HepG2 (cell line): ENCODE results near the gene AURKA. TPM values are rescaled to one million over a fixed set of nuclear protein-coding genes. Genes with fewer than 3 reads are reported as not detected.

Source experiments
- ATAC-seq: fragments of 200-7000 bp; cut with Tn5 transposase; 3 replicates; pipeline ENCODE4 v1.9.1; 2020; ENCODE audit warnings: mild to moderate bottlenecking, moderate library complexity
- BruUV-seq: library from RNA; stranded (reverse); fragments of 400-500 nt; replicated peaks from 2 replicates; lab custom pipeline; 2021; lab: Mats Ljungman, UMichigan
- CTCF ChIA-PET: fragments of 300-600 bp; formaldehyde crosslinking; extraction: SDS; loops from one replicate; lab custom pipeline; 2021; ENCODE audit warnings: low total read pairs, inconsistent platforms, low intra/inter-chr PET ratio; lab: Yijun Ruan, JAX
- POLR2A ChIA-PET: fragments of 350-600 bp; sonication (Branson Sonifier 250); formaldehyde crosslinking; loops from one replicate; lab custom pipeline; 2020; ENCODE audit warnings: antibody characterized with exemption, inconsistent platforms; lab: Yijun Ruan, JAX
- DNase-seq: peaks from one replicate; pipeline ENCODE4 v3.0.0-alpha.2; 2015; ENCODE audit warnings: low spot score
- FAIRE-seq: peaks from 3 replicates; lab custom pipeline; 2011; peaks lifted over from hg19 to GRCh38; lab: Jason Lieb, UNC
- H2AFZ ChIP-seq: one replicate; pipeline ENCODE4 v1.6.1; 2011; ENCODE audit warnings: low read length, inconsistent platforms
- H3K27ac ChIP-seq: fragments of 300-600 bp; 3 replicates; pipeline ENCODE4 v1.8.0; 2011; ENCODE audit warnings: mixed run types, mild to moderate bottlenecking, mixed read lengths, low read length, inconsistent platforms; ENCODE audit not compliant: insufficient read depth; ENCODE audit errors: extremely low read length
- H3K27me3 ChIP-seq, 2 experiments: fragments of 200-600 bp in 1 of 2; 2 replicates in 1 of 2; 3 replicates in 1 of 2; pipeline versions ENCODE4 v1.6.0 to v1.8.0; 2011; ENCODE audit warnings: low read length in 2 of 2, mild to moderate bottlenecking in 2 of 2, moderate library complexity in 2 of 2, inconsistent platforms in 1 of 2; ENCODE audit not compliant: insufficient read depth in 2 of 2, control insufficient read depth in 1 of 2
- H3K36me3 ChIP-seq, 2 experiments: fragments of 200-600 bp in 1 of 2; replicated peaks in 1 of 2; 2 replicates in 1 of 2; 3 replicates in 1 of 2; pipeline versions ENCODE4 v1.5.1 to v1.8.0; 2011; ENCODE audit warnings: low read length in 2 of 2, inconsistent platforms in 1 of 2; ENCODE audit not compliant: insufficient read depth in 2 of 2, control insufficient read depth in 1 of 2
- H3K4me1 ChIP-seq: 2 replicates; pipeline ENCODE4 v1.5.1; 2012; ENCODE audit warnings: low read length, inconsistent platforms; ENCODE audit not compliant: insufficient read depth
- H3K4me2 ChIP-seq: 2 replicates; pipeline ENCODE4 v1.6.0; 2011; ENCODE audit warnings: low read depth, low read length, inconsistent platforms
- H3K4me3 ChIP-seq, 3 experiments: fragments of 200-600 bp in 1 of 3; sonication (generic), shearing (Covaris generic) in 1 of 3; replicated peaks in 1 of 3; 2 replicates each; pipeline ENCODE4 v1.5.1; 2011 to 2016; ENCODE audit warnings: low read length in 3 of 3, inconsistent platforms in 2 of 3, low read depth in 2 of 3, mild to moderate bottlenecking in 2 of 3, control low read depth in 1 of 3, mixed read lengths in 1 of 3; ENCODE audit not compliant: insufficient read depth in 1 of 3
- H3K79me2 ChIP-seq: one replicate; pipeline ENCODE4 v1.6.1; 2011; ENCODE audit warnings: low read length, inconsistent platforms; ENCODE audit not compliant: insufficient read depth
- H3K9ac ChIP-seq: 2 replicates; pipeline ENCODE4 v1.6.0; 2011; ENCODE audit warnings: mild to moderate bottlenecking, low read depth, low read length, inconsistent platforms; ENCODE audit not compliant: insufficient read depth
- H3K9me3 ChIP-seq: 2 replicates; pipeline ENCODE4 v1.5.1; 2012; ENCODE audit warnings: mild to moderate bottlenecking, low read length
- H4K20me1 ChIP-seq: 2 replicates; pipeline ENCODE4 v1.6.0; 2011; ENCODE audit warnings: inconsistent platforms, mild to moderate bottlenecking, low read length, moderate library complexity; ENCODE audit not compliant: insufficient read depth
- CBX1 ChIP-seq: IDR thresholded peaks from one replicate; pipeline ENCODE4 v1.6.1; 2016; ENCODE audit warnings: antibody characterized with exemption, low read depth
- FIP1L1 ChIP-seq: fragments of 200-400 bp; formaldehyde crosslinking; IDR thresholded peaks from 2 replicates; pipeline ENCODE4 v1.6.1; 2018; ENCODE audit warnings: low read depth, mild to moderate bottlenecking, low read length, moderate library complexity, borderline replicate concordance; ENCODE audit not compliant: insufficient read depth
- FOXC1 ChIP-seq: sonication (generic); formaldehyde crosslinking; IDR thresholded peaks from 2 replicates; pipeline ENCODE4 v1.8.0; 2022; ENCODE audit warnings: mild to moderate bottlenecking, missing genetic modification reagents, borderline replicate concordance
- HNRNPH1 ChIP-seq: fragments of 200-400 bp; formaldehyde crosslinking; optimal IDR thresholded peaks from 2 replicates; pipeline ENCODE3; 2017; ENCODE audit warnings: mild to moderate bottlenecking, low read depth, low read length
- IRX3 ChIP-seq: sonication (generic); formaldehyde crosslinking; IDR thresholded peaks from 2 replicates; pipeline ENCODE4 v1.8.1; 2023; ENCODE audit warnings: mild to moderate bottlenecking, low read depth, missing genetic modification reagents, borderline replicate concordance
- MAFF ChIP-seq: IDR thresholded peaks from 2 replicates; pipeline ENCODE4 v1.6.1; 2011; ENCODE audit warnings: low read depth, low read length, improper control_type of control experiment
- MTF1 ChIP-seq: sonication (generic); formaldehyde crosslinking; IDR thresholded peaks from 2 replicates; pipeline ENCODE4 v1.5.0; 2020; ENCODE audit warnings: missing genetic modification reagents
- MYNN ChIP-seq: sonication (generic); formaldehyde crosslinking; IDR thresholded peaks from 2 replicates; pipeline ENCODE4 v1.4.0; 2020; ENCODE audit warnings: mild to moderate bottlenecking, low read depth, missing genetic modification reagents
- NFRKB ChIP-seq: fragments of 450-650 bp; IDR thresholded peaks from 2 replicates; pipeline ENCODE4 v1.6.1; 2017
- NR3C1 ChIP-seq: sonication (generic); formaldehyde crosslinking; IDR thresholded peaks from 2 replicates; pipeline ENCODE4 v1.4.0; 2020; ENCODE audit warnings: missing genetic modification reagents
- ONECUT2 ChIP-seq: sonication (generic); formaldehyde crosslinking; IDR thresholded peaks from 2 replicates; pipeline ENCODE4 v1.4.0; 2020; ENCODE audit warnings: missing genetic modification reagents
- RFXAP ChIP-seq: sonication (generic); formaldehyde crosslinking; IDR thresholded peaks from 2 replicates; pipeline ENCODE4 v1.4.0; 2020; ENCODE audit warnings: missing genetic modification reagents, borderline replicate concordance
- SETDB1 ChIP-seq: sonication (generic); formaldehyde crosslinking; IDR thresholded peaks from 2 replicates; pipeline ENCODE4 v1.5.1; 2020; ENCODE audit warnings: missing genetic modification reagents, mild to moderate bottlenecking, borderline replicate concordance
- SRSF4 ChIP-seq: fragments of 200-400 bp; formaldehyde crosslinking; IDR thresholded peaks from one replicate; pipeline ENCODE4 v1.6.1; 2018; ENCODE audit warnings: mild to moderate bottlenecking, low read depth, low read length, moderate library complexity; ENCODE audit not compliant: poor library complexity, severe bottlenecking
- STAG1 ChIP-seq: sonication (generic); formaldehyde crosslinking; IDR thresholded peaks from 2 replicates; pipeline ENCODE4 v1.4.0; 2020; ENCODE audit warnings: missing genetic modification reagents
- TRIM24 ChIP-seq: sonication (generic); formaldehyde crosslinking; IDR thresholded peaks from 2 replicates; pipeline ENCODE4 v1.8.0; 2022; ENCODE audit warnings: mild to moderate bottlenecking, missing genetic modification reagents
- ZBTB1 ChIP-seq: sonication (generic); formaldehyde crosslinking; IDR thresholded peaks from 2 replicates; pipeline ENCODE4 v1.4.0; 2020; ENCODE audit warnings: missing genetic modification reagents, borderline replicate concordance
- ZBTB20 ChIP-seq: sonication (generic); formaldehyde crosslinking; IDR thresholded peaks from 2 replicates; pipeline ENCODE4 v1.8.1; 2023; ENCODE audit warnings: missing genetic modification reagents, low read depth, mild to moderate bottlenecking, borderline replicate concordance
- ZNF138 ChIP-seq: sonication (generic); formaldehyde crosslinking; IDR thresholded peaks from 2 replicates; pipeline ENCODE4 v1.5.0; 2020; ENCODE audit warnings: mild to moderate bottlenecking, low read depth, missing genetic modification reagents
- ZNF430 ChIP-seq: sonication (generic); formaldehyde crosslinking; IDR thresholded peaks from 2 replicates; pipeline ENCODE4 v1.9.0; 2021; ENCODE audit warnings: mild to moderate bottlenecking, missing genetic modification reagents
- ZNF460 ChIP-seq: sonication (generic); formaldehyde crosslinking; IDR thresholded peaks from 2 replicates; pipeline ENCODE4 v1.5.1; 2020; ENCODE audit warnings: missing genetic modification reagents, mild to moderate bottlenecking, borderline replicate concordance
- ZNF558 ChIP-seq: sonication (generic); formaldehyde crosslinking; IDR thresholded peaks from 2 replicates; pipeline ENCODE4 v1.9.0; 2022; ENCODE audit warnings: mild to moderate bottlenecking, missing genetic modification reagents, borderline replicate concordance
- WGBS: methylation state at CpG from one replicate; pipeline ENCODE4 v1.1.6; 2017; ENCODE audit warnings: low lambda C conversion rate; 5-methylcytosine and 5-hydroxymethylcytosine counted together
- in situ Hi-C: cut with HindIII; loops from 2 replicates; pipeline ENCODE4 v1.10.0; 2017; ENCODE audit warnings: low pct_unique_long_range_greater_than_20kb; ENCODE audit not compliant: extremely low pct_ligation_motif_present
- intact Hi-C: fragments of 100-400 bp; cut with micrococcal nuclease; formaldehyde crosslinking; loops from one replicate; pipeline ENCODE4 v1.10.0; 2022; ENCODE audit not compliant: unreplicated experiment
- polyA plus RNA-seq, 8 experiments: library from polyadenylated mRNA; depleted of rRNA in 3 of 8; stranded (reverse) in 7 of 8; unstranded in 1 of 8; fragments of >200 nt; fragmentation: Illumina TruSeq in 4 of 8; extraction: Trizol in 4 of 8; gene quantifications; 2 replicates each; pipeline versions ENCODE4 v1.2.1 to v1.2.3, GENCODE V29; 2011 to 2016; ENCODE audit warnings: low read depth in 4 of 8, missing spikeins in 1 of 8, mixed read lengths in 1 of 8; ENCODE audit not compliant: insufficient read depth in 1 of 8
- total RNA-seq, 5 experiments: library from RNA; depleted of rRNA; stranded (reverse); fragments of >200 nt; fragmentation: Illumina TruSeq; extraction: Trizol; gene quantifications; 2 replicates each; pipeline ENCODE4 v1.2.3, GENCODE V29; 2016; ENCODE audit warnings: low read depth in 1 of 5
- TF ChIP-seq, protein P1 (sequence below): sonication (generic); formaldehyde crosslinking; IDR thresholded peaks from 2 replicates; pipeline ENCODE4 v1.4.0; 2020; ENCODE audit warnings: mild to moderate bottlenecking, missing genetic modification reagents

The AURKA gene
- total and polyA plus RNA-seq, 2 of the 13 experiments (the other 11 are each of a cell fraction or from before 2014, with no cell fraction given) = 96.4 to 224 TPM

DNA sequence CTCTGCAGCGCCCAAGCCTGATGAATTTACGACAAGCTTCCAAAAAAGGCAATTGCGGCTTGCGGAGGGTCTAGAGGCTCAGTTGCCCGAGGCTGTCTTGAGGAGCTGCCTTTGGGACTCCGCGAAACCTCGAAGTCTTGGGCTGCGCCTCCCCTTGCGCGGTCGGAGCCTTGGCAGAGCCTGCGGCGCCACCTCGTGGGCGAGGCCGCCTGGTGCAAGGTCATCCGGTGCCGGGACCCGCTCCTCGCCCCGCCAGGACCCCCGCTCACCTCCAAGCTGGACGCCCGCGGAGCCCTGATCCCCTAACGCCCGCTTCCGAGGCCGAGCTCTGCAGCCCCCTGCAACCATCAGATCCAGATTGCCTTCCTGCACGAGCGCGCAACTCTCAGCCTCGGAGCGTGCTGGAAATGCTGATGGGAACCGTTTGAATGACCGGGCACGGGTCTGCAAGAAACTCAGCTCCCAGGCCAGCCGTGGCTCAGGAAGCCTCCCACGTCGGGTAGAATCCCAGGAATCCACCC, 48.1 kb downstream of the AURKA start:
- ATAC-seq (peak; percentile 92), DNase-seq (no peak), FAIRE-seq (no peak)
- no peak overlapping the region for H2AFZ ChIP-seq
- H3K4me3 ChIP-seq = peak overlapping the region in 1 of 3 experiments; percentile 21; a peak in 1 of 6 replicates
- H4K20me1 ChIP-seq = no peaks in the 10 kb centered on the region
- intact Hi-C loops (loop anchor here (2.0 kb wide), 2 partner anchors 95 to 1663 kb away; partner anchors contain the start of gene MC3R), in situ Hi-C loops (no loop called here)
- no peaks in the 10 kb centered on the region for H3K9me3 ChIP-seq
- WGBS = 26% methylated on average over 32 of the region's 41 CpGs
- no peaks in the 10 kb centered on the region for H3K36me3 ChIP-seq
- ChIA-PET CTCF (interaction anchor here (1.2 to 1.8 kb wide), 2 partner anchors 96 to 1663 kb away, joined by 5 to 13 read pairs; partner anchors contain the start of gene MC3R), POLR2A (no interaction called here)
- peaks cover 0 to 7% of the 10 kb centered on the region in 2 experiments; a peak in 1 of 5 replicates for H3K27me3 ChIP-seq
- no TSS peak for BruUV-seq
- H3K27ac ChIP-seq = no peak overlapping the region
- peaks cover 12% of the 10 kb centered on the region for H3K4me1 ChIP-seq
- peak overlapping the region; percentile 31; the same call in 1 of the 2 replicates for H3K4me2 ChIP-seq
- H3K79me2 ChIP-seq = no peaks in the 10 kb centered on the region
- H3K9ac ChIP-seq = no peak overlapping the region
- TF ChIP-seq ONECUT2 (CRISPR knock-in tag) (no peak), NR3C1 (no peak), TRIM24 (CRISPR knock-in tag) (no peak), NFRKB (no peak), CBX1 (no peak), RFXAP (CRISPR knock-in tag) (0 out of 2 replicates have a peak, but pooled peaks have one; percentile 55), MTF1 (CRISPR knock-in tag) (no peak), IRX3 (CRISPR knock-in tag) (no peak), FIP1L1 (no peak), SETDB1 (CRISPR knock-in tag) (no peak), FOXC1 (CRISPR knock-in tag) (0 out of 2 replicates have a peak, but pooled peaks have one; percentile 47), STAG1 (CRISPR knock-in tag) (peak; percentile 88), ZBTB20 (CRISPR knock-in tag) (0 out of 2 replicates have a peak, but pooled peaks have one; percentile 26), HNRNPH1 (no peak), ZBTB1 (CRISPR knock-in tag) (no peak), MYNN (CRISPR knock-in tag) (no peak), ZNF138 (CRISPR knock-in tag) (no peak), ZNF460 (no peak), ZNF430 (CRISPR knock-in tag) (no peak), ZNF558 (no peak), MAFF (no peak), SRSF4 (no peak)
- TF ChIP-seq, protein P1, sequence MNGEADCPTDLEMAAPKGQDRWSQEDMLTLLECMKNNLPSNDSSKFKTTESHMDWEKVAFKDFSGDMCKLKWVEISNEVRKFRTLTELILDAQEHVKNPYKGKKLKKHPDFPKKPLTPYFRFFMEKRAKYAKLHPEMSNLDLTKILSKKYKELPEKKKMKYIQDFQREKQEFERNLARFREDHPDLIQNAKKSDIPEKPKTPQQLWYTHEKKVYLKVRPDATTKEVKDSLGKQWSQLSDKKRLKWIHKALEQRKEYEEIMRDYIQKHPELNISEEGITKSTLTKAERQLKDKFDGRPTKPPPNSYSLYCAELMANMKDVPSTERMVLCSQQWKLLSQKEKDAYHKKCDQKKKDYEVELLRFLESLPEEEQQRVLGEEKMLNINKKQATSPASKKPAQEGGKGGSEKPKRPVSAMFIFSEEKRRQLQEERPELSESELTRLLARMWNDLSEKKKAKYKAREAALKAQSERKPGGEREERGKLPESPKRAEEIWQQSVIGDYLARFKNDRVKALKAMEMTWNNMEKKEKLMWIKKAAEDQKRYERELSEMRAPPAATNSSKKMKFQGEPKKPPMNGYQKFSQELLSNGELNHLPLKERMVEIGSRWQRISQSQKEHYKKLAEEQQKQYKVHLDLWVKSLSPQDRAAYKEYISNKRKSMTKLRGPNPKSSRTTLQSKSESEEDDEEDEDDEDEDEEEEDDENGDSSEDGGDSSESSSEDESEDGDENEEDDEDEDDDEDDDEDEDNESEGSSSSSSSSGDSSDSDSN (CRISPR knock-in tag) = 0 out of 2 replicates have a peak, but pooled peaks have one; percentile 33
